HepG2 (cell line): ENCODE data around the gene SERPINE3. TPM values are rescaled to one million over a fixed set of nuclear protein-coding genes. Genes with fewer than 3 reads are reported as not detected.

Experiments used
- ATAC-seq: fragments of 200-7000 bp; cut with Tn5 transposase; 3 replicates; pipeline ENCODE4 v1.9.1; 2020; ENCODE audit warnings: mild to moderate bottlenecking, moderate library complexity
- BruUV-seq: library from RNA; stranded (reverse); fragments of 400-500 nt; replicated peaks from 2 replicates; lab custom pipeline; 2021; lab: Mats Ljungman, UMichigan
- CTCF ChIA-PET: fragments of 300-600 bp; formaldehyde crosslinking; extraction: SDS; loops from one replicate; lab custom pipeline; 2021; ENCODE audit warnings: low total read pairs, inconsistent platforms, low intra/inter-chr PET ratio; lab: Yijun Ruan, JAX
- POLR2A ChIA-PET: fragments of 350-600 bp; sonication (Branson Sonifier 250); formaldehyde crosslinking; loops from one replicate; lab custom pipeline; 2020; ENCODE audit warnings: antibody characterized with exemption, inconsistent platforms; lab: Yijun Ruan, JAX
- DNase-seq: peaks from one replicate; pipeline ENCODE4 v3.0.0-alpha.2; 2015; ENCODE audit warnings: low spot score
- FAIRE-seq: peaks from 3 replicates; lab custom pipeline; 2011; peaks lifted over from hg19 to GRCh38; lab: Jason Lieb, UNC
- H2AFZ ChIP-seq: one replicate; pipeline ENCODE4 v1.6.1; 2011; ENCODE audit warnings: low read length, inconsistent platforms
- H3K27ac ChIP-seq: fragments of 300-600 bp; 3 replicates; pipeline ENCODE4 v1.8.0; 2011; ENCODE audit warnings: mixed run types, mild to moderate bottlenecking, mixed read lengths, low read length, inconsistent platforms; ENCODE audit not compliant: insufficient read depth; ENCODE audit errors: extremely low read length
- H3K27me3 ChIP-seq, 2 experiments: fragments of 200-600 bp in 1 of 2; 2 replicates in 1 of 2; 3 replicates in 1 of 2; pipeline versions ENCODE4 v1.6.0 to v1.8.0; 2011; ENCODE audit warnings: low read length in 2 of 2, mild to moderate bottlenecking in 2 of 2, moderate library complexity in 2 of 2, inconsistent platforms in 1 of 2; ENCODE audit not compliant: insufficient read depth in 2 of 2, control insufficient read depth in 1 of 2
- H3K36me3 ChIP-seq, 2 experiments: fragments of 200-600 bp in 1 of 2; replicated peaks in 1 of 2; 2 replicates in 1 of 2; 3 replicates in 1 of 2; pipeline versions ENCODE4 v1.5.1 to v1.8.0; 2011; ENCODE audit warnings: low read length in 2 of 2, inconsistent platforms in 1 of 2; ENCODE audit not compliant: insufficient read depth in 2 of 2, control insufficient read depth in 1 of 2
- H3K4me1 ChIP-seq: 2 replicates; pipeline ENCODE4 v1.5.1; 2012; ENCODE audit warnings: low read length, inconsistent platforms; ENCODE audit not compliant: insufficient read depth
- H3K4me2 ChIP-seq: 2 replicates; pipeline ENCODE4 v1.6.0; 2011; ENCODE audit warnings: low read depth, low read length, inconsistent platforms
- H3K4me3 ChIP-seq, 3 experiments: fragments of 200-600 bp in 1 of 3; sonication (generic), shearing (Covaris generic) in 1 of 3; replicated peaks in 1 of 3; 2 replicates each; pipeline ENCODE4 v1.5.1; 2011 to 2016; ENCODE audit warnings: low read length in 3 of 3, inconsistent platforms in 2 of 3, low read depth in 2 of 3, mild to moderate bottlenecking in 2 of 3, control low read depth in 1 of 3, mixed read lengths in 1 of 3; ENCODE audit not compliant: insufficient read depth in 1 of 3
- H3K79me2 ChIP-seq: one replicate; pipeline ENCODE4 v1.6.1; 2011; ENCODE audit warnings: low read length, inconsistent platforms; ENCODE audit not compliant: insufficient read depth
- H3K9ac ChIP-seq: 2 replicates; pipeline ENCODE4 v1.6.0; 2011; ENCODE audit warnings: mild to moderate bottlenecking, low read depth, low read length, inconsistent platforms; ENCODE audit not compliant: insufficient read depth
- H3K9me3 ChIP-seq: 2 replicates; pipeline ENCODE4 v1.5.1; 2012; ENCODE audit warnings: mild to moderate bottlenecking, low read length
- H4K20me1 ChIP-seq: 2 replicates; pipeline ENCODE4 v1.6.0; 2011; ENCODE audit warnings: inconsistent platforms, mild to moderate bottlenecking, low read length, moderate library complexity; ENCODE audit not compliant: insufficient read depth
- ARID2 ChIP-seq: sonication (generic); formaldehyde crosslinking; IDR thresholded peaks from 2 replicates; pipeline ENCODE4 v1.8.1; 2022; ENCODE audit warnings: mild to moderate bottlenecking, missing genetic modification reagents, borderline replicate concordance
- ARNT ChIP-seq: fragments of 450-650 bp; IDR thresholded peaks from 2 replicates; pipeline ENCODE4 v1.6.1; 2017
- DNMT3B ChIP-seq: conservative IDR thresholded peaks from 2 replicates; pipeline ENCODE4 v1.6.1; 2016; ENCODE audit warnings: missing biosample characterization, control low read depth
- DRAP1 ChIP-seq: IDR thresholded peaks from 2 replicates; pipeline ENCODE4 v1.6.1; 2016; ENCODE audit warnings: missing genetic modification reagents, missing compliant biosample characterization
- FLYWCH1 ChIP-seq: sonication (generic); formaldehyde crosslinking; IDR thresholded peaks from 2 replicates; pipeline ENCODE4 v1.8.1; 2023; ENCODE audit warnings: mild to moderate bottlenecking, missing genetic modification reagents
- GFI1 ChIP-seq: sonication (generic); formaldehyde crosslinking; IDR thresholded peaks from 2 replicates; pipeline ENCODE4 v1.5.0; 2020; ENCODE audit warnings: missing genetic modification reagents, mild to moderate bottlenecking, borderline replicate concordance
- HOXA3 ChIP-seq: sonication (generic); formaldehyde crosslinking; IDR thresholded peaks from 2 replicates; pipeline ENCODE4 v1.5.0; 2020; ENCODE audit warnings: missing genetic modification reagents
- MEF2D ChIP-seq: sonication (generic); formaldehyde crosslinking; IDR thresholded peaks from 2 replicates; pipeline ENCODE4 v1.5.1; 2020; ENCODE audit warnings: mild to moderate bottlenecking, missing genetic modification reagents
- NFATC3 ChIP-seq: sonication (generic); formaldehyde crosslinking; IDR thresholded peaks from 2 replicates; pipeline ENCODE4 v1.5.1; 2020; ENCODE audit warnings: mild to moderate bottlenecking, missing genetic modification reagents
- RBM22 ChIP-seq: fragments of 200-400 bp; formaldehyde crosslinking; optimal IDR thresholded peaks from 2 replicates; pipeline ENCODE3; 2017; ENCODE audit warnings: mild to moderate bottlenecking, low read length, moderate library complexity
- ZBTB20 ChIP-seq: sonication (generic); formaldehyde crosslinking; IDR thresholded peaks from 2 replicates; pipeline ENCODE4 v1.8.1; 2023; ENCODE audit warnings: missing genetic modification reagents, low read depth, mild to moderate bottlenecking, borderline replicate concordance
- ZBTB26 ChIP-seq: IDR thresholded peaks from 2 replicates; pipeline ENCODE4 v1.6.1; 2016; ENCODE audit warnings: missing compliant biosample characterization, missing genetic modification reagents, borderline replicate concordance
- ZNF281 ChIP-seq: sonication (generic); formaldehyde crosslinking; IDR thresholded peaks from 2 replicates; pipeline ENCODE4 v1.4.0; 2020; ENCODE audit warnings: missing genetic modification reagents, borderline replicate concordance
- ZNF431 ChIP-seq: sonication (generic); formaldehyde crosslinking; IDR thresholded peaks from 2 replicates; pipeline ENCODE4 v1.9.0; 2022; ENCODE audit warnings: missing genetic modification reagents, low read depth, mild to moderate bottlenecking, borderline replicate concordance
- ZNF619 ChIP-seq: sonication (generic); formaldehyde crosslinking; IDR thresholded peaks from 2 replicates; pipeline ENCODE4 v1.4.0; 2020; ENCODE audit warnings: mild to moderate bottlenecking, missing genetic modification reagents
- WGBS: methylation state at CpG from one replicate; pipeline ENCODE4 v1.1.6; 2017; ENCODE audit warnings: low lambda C conversion rate; 5-methylcytosine and 5-hydroxymethylcytosine counted together
- in situ Hi-C: cut with HindIII; loops from 2 replicates; pipeline ENCODE4 v1.10.0; 2017; ENCODE audit warnings: low pct_unique_long_range_greater_than_20kb; ENCODE audit not compliant: extremely low pct_ligation_motif_present
- intact Hi-C: fragments of 100-400 bp; cut with micrococcal nuclease; formaldehyde crosslinking; loops from one replicate; pipeline ENCODE4 v1.10.0; 2022; ENCODE audit not compliant: unreplicated experiment
- polyA plus RNA-seq, 8 experiments: library from polyadenylated mRNA; depleted of rRNA in 3 of 8; stranded (reverse) in 7 of 8; unstranded in 1 of 8; fragments of >200 nt; fragmentation: Illumina TruSeq in 4 of 8; extraction: Trizol in 4 of 8; gene quantifications; 2 replicates each; pipeline versions ENCODE4 v1.2.1 to v1.2.3, GENCODE V29; 2011 to 2016; ENCODE audit warnings: low read depth in 4 of 8, missing spikeins in 1 of 8, mixed read lengths in 1 of 8; ENCODE audit not compliant: insufficient read depth in 1 of 8
- total RNA-seq, 5 experiments: library from RNA; depleted of rRNA; stranded (reverse); fragments of >200 nt; fragmentation: Illumina TruSeq; extraction: Trizol; gene quantifications; 2 replicates each; pipeline ENCODE4 v1.2.3, GENCODE V29; 2016; ENCODE audit warnings: low read depth in 1 of 5

The SERPINE3 gene
- total and polyA plus RNA-seq, 2 of the 13 experiments (the other 11 are each of a cell fraction or from before 2014, with no cell fraction given) = not detected

GRCh38 chr13:51380269-51380668 is 40.8 kb downstream of the SERPINE3 start (continued):
- no peak for TF ChIP-seq ZBTB26 (CRISPR knock-in tag)

GRCh38 chr13:51385114-51385513 is 45.6 kb downstream of the SERPINE3 start:
- 97% methylated on average over 2 of the region's 2 CpGs for WGBS
- no peak for ATAC-seq
- no peak overlapping the region for H3K4me3 ChIP-seq
- intact Hi-C loops (no loop called here), in situ Hi-C loops (no loop called here)
- H4K20me1 ChIP-seq = peaks cover 12% of the 10 kb centered on the region
- no TSS peak for BruUV-seq
- no peaks in the 10 kb centered on the region for H3K4me1 ChIP-seq
- H3K9me3 ChIP-seq = no peaks in the 10 kb centered on the region
- H2AFZ ChIP-seq = no peak overlapping the region
- H3K9ac ChIP-seq = no peak overlapping the region
- H3K27ac ChIP-seq = no peak overlapping the region
- peaks cover 4 to 48% of the 10 kb centered on the region in 2 experiments for H3K36me3 ChIP-seq
- DNase-seq = no peak
- H3K4me2 ChIP-seq = no peak overlapping the region
- no peak for TF ChIP-seq HOXA3 (CRISPR knock-in tag)
- TF ChIP-seq ARNT = no peak
- TF ChIP-seq ZNF619 (CRISPR knock-in tag) = no peak
- peak; percentile 51 for TF ChIP-seq RBM22
- TF ChIP-seq, all 625 proteins: peak for 1
- Histone ChIP-seq H3K79me2 (peaks cover 22% of the 10 kb centered on the region), H3K27me3 (no peaks in the 10 kb centered on the region)
- CTCF ChIA-PET = no interaction called here
- POLR2A ChIA-PET = no interaction called here
- no peak for FAIRE-seq

- no peaks in the 10 kb centered on the region for H3K27me3 ChIP-seq
- H4K20me1 ChIP-seq = peaks cover 42% of the 10 kb centered on the region
- no peak overlapping the region for H3K4me2 ChIP-seq
- H3K36me3 ChIP-seq = peaks cover 0 to 12% of the 10 kb centered on the region in 2 experiments; a peak in 3 of 5 replicates
- no TSS peak for BruUV-seq
- no peak for DNase-seq
- POLR2A ChIA-PET = no interaction called here
- in situ Hi-C loops (no loop called here), intact Hi-C loops (no loop called here)
- CTCF ChIA-PET = no interaction called here
- no peak for ATAC-seq
- FAIRE-seq = no peak
- H3K9ac ChIP-seq = no peak overlapping the region
- H3K27ac ChIP-seq = no peak overlapping the region
- no peak overlapping the region for H3K4me3 ChIP-seq
- no peak overlapping the region for H2AFZ ChIP-seq
- H3K9me3 ChIP-seq = no peaks in the 10 kb centered on the region
- H3K79me2 ChIP-seq = peaks cover 80% of the 10 kb centered on the region
- peaks cover 13% of the 10 kb centered on the region for H3K4me1 ChIP-seq
- TF ChIP-seq ZNF431 (CRISPR knock-in tag) (no peak), GFI1 (no peak), ZBTB20 (CRISPR knock-in tag) (no peak), ARID2 (CRISPR knock-in tag) (no peak), ZNF281 (no peak), DRAP1 (no peak), DNMT3B (CRISPR knock-in tag) (no peak), NFATC3 (no peak), FLYWCH1 (CRISPR knock-in tag) (no peak), MEF2D (CRISPR knock-in tag) (no peak)
Observed at GRCh38 chr13:51394724-51395123, 55.2 kb downstream of the SERPINE3 start.
